K562 (cell line): Measurements from ENCODE around the gene DIS3L. TPM values are rescaled to one million over a fixed set of nuclear protein-coding genes. Genes with fewer than 3 reads are reported as not detected.

Experiments
- BCOR ChIP-seq: fragments of 450-650 bp; IDR thresholded peaks from 2 replicates; pipeline ENCODE4 v1.6.1; 2016
- CCNT2 ChIP-seq: IDR thresholded peaks from 2 replicates; pipeline ENCODE4 v1.6.1; 2011; ENCODE audit warnings: borderline replicate concordance, low read depth, mild to moderate bottlenecking, moderate library complexity, mixed read lengths, low read length; ENCODE audit not compliant: insufficient read length; ENCODE audit errors: extremely low read depth
- HBP1 ChIP-seq: fragments of 450-650 bp; formaldehyde crosslinking; IDR thresholded peaks from 2 replicates; pipeline ENCODE4 v1.4.0; 2022; ENCODE audit warnings: missing genetic modification characterization
- PBX2 ChIP-seq, 2 experiments: IDR thresholded peaks in 1 of 2; conservative IDR thresholded peaks in 1 of 2; 2 replicates each; pipeline ENCODE4 v1.6.1; 2016; ENCODE audit warnings: low read depth in 2 of 2, mild to moderate bottlenecking in 1 of 2, missing compliant biosample characterization in 1 of 2, missing genetic modification characterization in 1 of 2, moderate library complexity in 1 of 2
- PHF21A ChIP-seq: fragments of 450-650 bp; IDR thresholded peaks from 2 replicates; pipeline ENCODE4 v1.6.1; 2017; ENCODE audit warnings: low read depth, borderline replicate concordance
- POLR2A ChIP-seq: fragments of 450-650 bp; conservative IDR thresholded peaks from 2 replicates; pipeline ENCODE4 v1.6.1; 2016
- SIN3B ChIP-seq: fragments of 450-650 bp; IDR thresholded peaks from 2 replicates; pipeline ENCODE4 v1.6.1; 2017; ENCODE audit warnings: low read depth, mild to moderate bottlenecking, moderate library complexity
- ZEB2 ChIP-seq: fragments of 450-650 bp; IDR thresholded peaks from 2 replicates; pipeline ENCODE4 v1.6.1; 2016
- ZNF707 ChIP-seq: fragments of 250-450 bp; sonication (Bioruptor Pico); conservative IDR thresholded peaks from 2 replicates; pipeline ENCODE4 v1.8.0; 2022; ENCODE audit warnings: inconsistent platforms, mild to moderate bottlenecking, moderate library complexity
- polyA plus RNA-seq, 8 experiments: library from polyadenylated mRNA; depleted of rRNA in 4 of 8; stranded (reverse) in 5 of 8; unstranded in 3 of 8; fragments of >200 nt; fragmentation: Nextera tagmentation in 2 of 8; fragmentation: Illumina TruSeq in 1 of 8; extraction: Ambion mirVana in 2 of 8; extraction: Trizol in 1 of 8; gene quantifications; 2 replicates each; pipeline versions ENCODE4 v1.2.1 to v1.2.3, GENCODE V29; 2011 to 2014; ENCODE audit warnings: inconsistent platforms in 1 of 8, missing spikeins in 1 of 8
- total RNA-seq, 7 experiments: library from RNA; depleted of rRNA in 6 of 7; stranded (reverse); fragments of >200 nt in 6 of 7; fragmentation: Illumina TruSeq in 2 of 7; extraction: Trizol in 2 of 7; gene quantifications; 2 replicates each; pipeline versions ENCODE4 v1.2.1 to v1.2.3, GENCODE V29; 2011 to 2021; ENCODE audit warnings: low replicate concordance in 1 of 7
- TF ChIP-seq, protein P1 (sequence below), 2 experiments: fragments of 450-650 bp in 1 of 2; sonication (generic) in 1 of 2; formaldehyde crosslinking in 1 of 2; IDR thresholded peaks; 2 replicates each; pipeline versions ENCODE4 v1.7.1 to v1.9.0; 2016 to 2022; ENCODE audit warnings: inconsistent platforms in 1 of 2, mild to moderate bottlenecking in 1 of 2, missing genetic modification reagents in 1 of 2
- TF ChIP-seq, protein P2 (sequence below): fragments of 250-450 bp; sonication (Bioruptor Pico); IDR thresholded peaks from 2 replicates; pipeline ENCODE4 v1.6.1; 2021; ENCODE audit warnings: mild to moderate bottlenecking

Gene DIS3L
- total and polyA plus RNA-seq, 9 of the 15 experiments (the other 6 are each of a cell fraction or from before 2014, with no cell fraction given): 5.9 to 34.6 (median 16.9) TPM

DNA sequence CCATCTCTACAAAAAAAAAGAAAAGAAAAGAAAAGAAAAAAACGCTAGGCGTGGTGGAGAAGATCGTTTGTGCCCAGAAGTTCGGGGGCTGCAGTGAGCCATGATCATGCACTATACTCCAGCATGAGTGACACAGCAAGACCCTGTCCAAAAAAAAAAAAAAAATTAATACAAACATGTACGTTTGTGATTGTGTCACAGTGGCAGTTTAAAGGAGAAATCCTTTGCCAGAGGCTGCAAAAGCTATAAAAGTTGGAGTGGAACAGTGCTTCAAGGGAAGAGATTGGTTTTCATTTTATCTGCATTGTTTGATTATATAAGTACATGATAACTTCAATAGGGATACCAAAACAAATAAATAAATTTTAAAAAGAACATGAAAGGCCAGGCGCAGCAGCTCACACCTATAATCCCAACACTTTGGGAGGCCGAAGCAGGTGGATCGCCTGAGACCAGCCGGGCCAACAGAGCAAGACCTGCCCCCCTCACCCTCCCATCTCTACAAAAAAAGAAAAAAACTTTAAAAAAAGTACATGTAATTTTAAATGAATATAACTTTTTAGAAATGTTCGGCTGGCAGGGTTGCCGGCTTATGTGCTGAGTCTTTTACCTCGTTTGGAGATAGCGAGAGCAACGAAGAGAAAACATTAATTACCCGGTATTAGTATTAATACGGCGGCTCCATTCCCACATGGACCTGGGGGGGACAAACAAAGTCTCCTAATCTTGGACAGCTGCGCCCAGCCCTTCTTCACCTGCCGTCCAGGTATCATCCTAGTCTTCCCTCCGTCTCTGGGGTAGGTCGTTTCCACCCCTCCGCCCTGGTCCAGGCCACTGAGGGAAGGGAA lies 573 bp upstream of the DIS3L start (continued):
- TF ChIP-seq, protein P1, sequence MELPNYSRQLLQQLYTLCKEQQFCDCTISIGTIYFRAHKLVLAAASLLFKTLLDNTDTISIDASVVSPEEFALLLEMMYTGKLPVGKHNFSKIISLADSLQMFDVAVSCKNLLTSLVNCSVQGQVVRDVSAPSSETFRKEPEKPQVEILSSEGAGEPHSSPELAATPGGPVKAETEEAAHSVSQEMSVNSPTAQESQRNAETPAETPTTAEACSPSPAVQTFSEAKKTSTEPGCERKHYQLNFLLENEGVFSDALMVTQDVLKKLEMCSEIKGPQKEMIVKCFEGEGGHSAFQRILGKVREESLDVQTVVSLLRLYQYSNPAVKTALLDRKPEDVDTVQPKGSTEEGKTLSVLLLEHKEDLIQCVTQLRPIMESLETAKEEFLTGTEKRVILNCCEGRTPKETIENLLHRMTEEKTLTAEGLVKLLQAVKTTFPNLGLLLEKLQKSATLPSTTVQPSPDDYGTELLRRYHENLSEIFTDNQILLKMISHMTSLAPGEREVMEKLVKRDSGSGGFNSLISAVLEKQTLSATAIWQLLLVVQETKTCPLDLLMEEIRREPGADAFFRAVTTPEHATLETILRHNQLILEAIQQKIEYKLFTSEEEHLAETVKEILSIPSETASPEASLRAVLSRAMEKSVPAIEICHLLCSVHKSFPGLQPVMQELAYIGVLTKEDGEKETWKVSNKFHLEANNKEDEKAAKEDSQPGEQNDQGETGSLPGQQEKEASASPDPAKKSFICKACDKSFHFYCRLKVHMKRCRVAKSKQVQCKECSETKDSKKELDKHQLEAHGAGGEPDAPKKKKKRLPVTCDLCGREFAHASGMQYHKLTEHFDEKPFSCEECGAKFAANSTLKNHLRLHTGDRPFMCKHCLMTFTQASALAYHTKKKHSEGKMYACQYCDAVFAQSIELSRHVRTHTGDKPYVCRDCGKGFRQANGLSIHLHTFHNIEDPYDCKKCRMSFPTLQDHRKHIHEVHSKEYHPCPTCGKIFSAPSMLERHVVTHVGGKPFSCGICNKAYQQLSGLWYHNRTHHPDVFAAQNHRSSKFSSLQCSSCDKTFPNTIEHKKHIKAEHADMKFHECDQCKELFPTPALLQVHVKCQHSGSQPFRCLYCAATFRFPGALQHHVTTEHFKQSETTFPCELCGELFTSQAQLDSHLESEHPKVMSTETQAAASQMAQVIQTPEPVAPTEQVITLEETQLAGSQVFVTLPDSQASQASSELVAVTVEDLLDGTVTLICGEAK (IDR thresholded peaks at IDR 0.05): peak; percentile 47
- TF ChIP-seq, protein P1 (CRISPR knock-in tag; IDR thresholded peaks at IDR 0.05): no peak
- no peak for TF ChIP-seq CCNT2
- no peak for TF ChIP-seq PBX2 (CRISPR knock-in tag; IDR thresholded peaks at IDR 0.05; ENCODE audit: low read depth)
- no peak for TF ChIP-seq PBX2 (tag; conservative IDR thresholded peaks at IDR 0.05; ENCODE audit: low read depth)
- TF ChIP-seq ZEB2: peak; percentile 40; the same call in 1 of the 2 replicates
- TF ChIP-seq HBP1 (CRISPR knock-in tag): no peak
- TF ChIP-seq ZNF707: no peak
- TF ChIP-seq SIN3B: no peak
- TF ChIP-seq BCOR: no peak; the same call in 1 of the 2 replicates
- no peak for TF ChIP-seq PHF21A
- TF ChIP-seq, protein P2, sequence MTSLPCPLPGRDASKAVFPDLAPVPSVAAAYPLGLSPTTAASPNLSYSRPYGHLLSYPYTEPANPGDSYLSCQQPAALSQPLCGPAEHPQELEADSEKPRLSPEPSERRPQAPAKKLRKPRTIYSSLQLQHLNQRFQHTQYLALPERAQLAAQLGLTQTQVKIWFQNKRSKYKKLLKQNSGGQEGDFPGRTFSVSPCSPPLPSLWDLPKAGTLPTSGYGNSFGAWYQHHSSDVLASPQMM (CRISPR knock-in tag): no peak
- TF ChIP-seq POLR2A: peak; percentile 55
